Activated CD8-positive, alpha-beta memory T cell treated with anti-CD3 and anti-CD28 coated beads for 4 hours (primary cell): Measurements from ENCODE around the gene UHRF2.
"Not testable (repeated sequence)": the region's sequence is repeated elsewhere in the genome, so short reads cannot be mapped to it uniquely, and the experiment has no call there.

Experiments used
- DNase-seq, 2 donors: peaks; one replicate each; pipeline ENCODE4 v3.0.0-alpha.2; 2020; ENCODE audit warnings: low read depth in 2 of 2

Gene UHRF2

GRCh38 chr9:6428940-6429889, 16.2 kb downstream of the UHRF2 start:
- DNase-seq, result no peak

- DNase-seq, result no peak
These were observed 18.0 kb downstream of the UHRF2 start for GRCh38 chr9:6431038-6431437.

DNA sequence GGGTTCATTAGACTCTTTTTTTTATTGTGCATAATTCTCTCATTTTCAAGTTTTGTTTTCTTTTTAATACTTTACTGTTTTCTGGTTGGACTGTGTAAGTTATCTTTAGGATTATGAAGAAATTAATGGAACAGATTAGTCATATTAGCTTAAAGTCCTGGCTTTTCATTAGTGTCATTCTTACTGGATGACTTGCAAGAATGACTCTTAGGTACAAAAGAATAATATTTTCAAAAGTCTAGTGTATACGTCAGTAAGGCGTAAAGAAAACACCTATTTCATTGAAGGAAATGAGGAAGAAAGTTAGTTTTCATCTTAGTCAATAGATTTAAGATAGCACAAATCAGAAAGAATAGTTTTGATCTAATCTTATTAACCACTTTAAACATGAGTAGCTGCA, 20.4 kb downstream of the UHRF2 start:
- no peak for DNase-seq

GRCh38 chr9:6439051-6439703, 26.2 kb downstream of the UHRF2 start:
- no peak for DNase-seq

- no peak for DNase-seq
These were observed 27.4 kb downstream of the UHRF2 start for GRCh38 chr9:6440405-6440804.

GRCh38 chr9:6441269-6441668, 28.3 kb downstream of the UHRF2 start:
- DNase-seq, result no peak

- DNase-seq, result no peak
These were observed 30.7 kb downstream of the UHRF2 start for GRCh38 chr9:6443661-6444060.

DNA sequence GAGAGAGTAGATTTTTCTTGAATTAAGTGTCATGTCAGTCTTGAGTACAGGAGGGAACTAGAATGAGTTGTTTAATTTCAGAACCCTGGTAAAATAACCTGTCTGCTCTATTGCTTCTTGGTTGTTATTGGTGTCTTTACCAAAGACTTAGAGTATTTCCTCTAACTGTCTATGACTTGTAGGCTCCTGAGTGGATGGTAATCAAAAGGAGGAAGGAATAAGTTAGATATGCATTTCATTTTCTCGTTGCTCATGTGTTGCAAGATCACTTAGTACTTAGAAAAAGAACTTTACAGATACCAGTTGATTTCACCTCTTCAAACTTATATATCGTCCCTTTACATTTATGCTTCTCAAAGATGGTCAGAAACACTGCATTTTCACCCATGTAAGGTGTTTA, 31.1 kb downstream of the UHRF2 start:
- DNase-seq, result no peak

DNA sequence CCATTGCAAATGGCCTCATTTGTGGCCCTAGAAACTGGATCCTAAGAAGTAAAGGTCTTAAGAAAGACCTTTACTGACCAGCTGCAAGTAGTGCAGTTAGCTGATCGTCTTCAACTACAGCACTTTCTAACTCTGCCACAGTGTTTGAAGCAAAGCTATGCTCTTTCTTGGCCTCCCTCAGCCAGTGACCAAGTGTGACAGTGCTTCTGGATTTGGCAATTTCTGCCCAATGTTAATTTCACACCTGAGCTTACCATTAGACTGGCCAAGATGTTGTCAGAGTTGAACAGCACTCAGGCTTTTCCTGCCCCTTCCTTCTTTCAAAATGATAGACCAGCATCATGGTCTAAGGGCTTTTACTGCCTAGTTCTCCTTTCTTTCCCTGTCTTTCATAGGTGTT, 36.1 kb downstream of the UHRF2 start:
- DNase-seq, result no peak

GRCh38 chr9:6449645-6450044, 36.6 kb downstream of the UHRF2 start:
- DNase-seq, result no peak

DNA sequence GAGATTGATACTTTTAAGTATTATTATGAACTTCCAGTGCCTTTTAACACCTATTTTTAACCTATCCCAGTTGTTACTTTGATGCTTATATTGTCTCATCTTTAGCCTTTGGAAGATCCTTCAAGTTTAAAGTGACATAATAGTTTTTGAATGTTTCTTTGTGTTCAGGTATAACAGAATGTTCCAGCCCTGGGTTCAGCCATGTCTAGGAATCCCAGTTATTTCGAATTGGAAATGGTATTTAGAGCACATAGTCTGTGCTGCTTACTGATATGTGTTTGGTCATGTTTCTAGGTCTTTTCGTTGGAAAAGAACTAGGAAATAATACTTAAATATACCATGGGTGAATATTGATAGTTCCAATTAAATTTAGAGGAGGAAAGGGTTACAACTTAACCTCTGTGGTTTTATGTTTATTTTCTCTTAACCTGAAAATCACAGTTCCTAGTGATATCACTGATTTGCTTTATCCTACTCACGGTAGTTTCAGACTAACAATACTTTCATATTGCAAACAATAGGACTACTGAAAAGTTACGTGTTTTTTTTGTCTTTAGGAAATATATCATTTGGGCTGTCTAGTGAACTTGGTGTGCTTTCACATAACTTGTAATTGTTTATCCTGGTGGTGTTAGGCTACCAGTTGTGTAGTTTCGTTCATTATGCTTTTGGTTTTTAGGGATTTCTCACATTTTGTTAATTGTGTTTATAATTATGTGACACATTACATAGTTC, 37.8 kb downstream of the UHRF2 start:
- no peak for DNase-seq

DNA sequence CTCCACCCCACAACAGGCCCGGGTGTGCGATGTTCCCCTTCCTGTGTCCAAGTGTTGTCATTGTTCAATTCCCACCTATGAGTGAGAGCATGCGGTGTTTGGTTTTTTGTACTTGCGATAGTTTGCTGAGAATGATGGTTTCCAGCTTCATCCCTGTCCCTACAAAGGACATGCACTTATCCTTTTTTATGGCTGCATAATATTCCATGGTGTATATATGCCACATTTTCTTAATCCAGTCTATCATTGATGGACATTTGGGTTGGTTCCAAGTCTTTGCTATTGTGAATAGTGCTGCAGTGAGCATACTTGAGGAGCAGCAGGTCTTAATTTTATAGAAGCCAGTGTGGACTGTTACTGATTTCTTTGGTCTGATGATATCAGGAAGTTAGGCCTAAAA, 42.3 kb downstream of the UHRF2 start:
- DNase-seq, result not testable (repeated sequence)

DNA sequence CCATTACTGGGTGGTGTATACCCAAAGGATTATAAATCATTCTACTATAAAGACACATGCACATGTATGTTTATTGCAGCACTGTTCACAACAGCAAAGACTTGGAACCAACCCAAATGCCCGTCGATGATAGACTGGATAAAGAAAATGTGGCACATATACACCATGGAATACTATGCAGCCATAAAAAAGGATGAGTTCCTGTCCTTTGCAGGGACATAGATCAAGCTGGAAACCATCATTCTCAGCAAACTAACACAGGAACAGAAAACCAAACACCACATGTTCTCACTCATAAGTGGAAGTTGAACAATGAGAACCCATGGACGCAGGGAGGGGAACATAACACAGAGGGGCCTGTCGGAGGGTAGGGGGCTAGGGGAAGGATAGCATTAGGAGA, 45.7 kb downstream of the UHRF2 start:
- DNase-seq, result not testable (repeated sequence)

GRCh38 chr9:6459718-6460117, 46.7 kb downstream of the UHRF2 start:
- DNase-seq, result no peak

DNA sequence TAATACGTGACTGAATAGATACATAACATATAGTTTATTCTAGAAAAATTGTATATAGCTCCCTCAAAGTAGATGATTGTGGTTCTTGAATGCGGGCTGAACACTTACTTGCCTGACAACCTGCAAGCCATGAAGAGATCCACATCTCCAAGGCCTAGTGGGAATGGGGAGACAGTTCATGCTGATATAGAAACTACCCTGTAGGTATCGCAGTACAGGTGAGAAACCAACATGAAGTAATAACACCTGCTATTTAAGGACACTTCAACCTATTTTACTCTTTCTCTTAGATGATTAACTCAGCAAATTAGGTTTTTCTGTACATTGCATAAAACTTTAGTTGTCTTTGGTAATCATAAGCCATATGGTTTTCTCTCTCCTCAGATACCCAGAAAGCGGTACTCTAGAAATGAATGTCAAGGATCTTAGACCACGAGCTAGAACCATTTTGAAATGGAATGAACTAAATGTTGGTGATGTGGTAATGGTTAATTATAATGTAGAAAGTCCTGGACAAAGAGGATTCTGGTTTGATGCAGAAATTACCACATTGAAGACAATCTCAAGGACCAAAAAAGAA, 47.3 kb downstream of the UHRF2 start:
- no peak for DNase-seq

- no peak for DNase-seq
These were observed 48.6 kb downstream of the UHRF2 start for GRCh38 chr9:6461619-6462018.

GRCh38 chr9:6467006-6467625, 54.1 kb downstream of the UHRF2 start:
- no peak for DNase-seq

- DNase-seq, result no peak
These were observed 58.3 kb downstream of the UHRF2 start for GRCh38 chr9:6471231-6471850.

- no peak for DNase-seq
These were observed 60.2 kb downstream of the UHRF2 start for GRCh38 chr9:6473151-6473550.

GRCh38 chr9:6479959-6480358, 67.0 kb downstream of the UHRF2 start:
- no peak for DNase-seq

DNA sequence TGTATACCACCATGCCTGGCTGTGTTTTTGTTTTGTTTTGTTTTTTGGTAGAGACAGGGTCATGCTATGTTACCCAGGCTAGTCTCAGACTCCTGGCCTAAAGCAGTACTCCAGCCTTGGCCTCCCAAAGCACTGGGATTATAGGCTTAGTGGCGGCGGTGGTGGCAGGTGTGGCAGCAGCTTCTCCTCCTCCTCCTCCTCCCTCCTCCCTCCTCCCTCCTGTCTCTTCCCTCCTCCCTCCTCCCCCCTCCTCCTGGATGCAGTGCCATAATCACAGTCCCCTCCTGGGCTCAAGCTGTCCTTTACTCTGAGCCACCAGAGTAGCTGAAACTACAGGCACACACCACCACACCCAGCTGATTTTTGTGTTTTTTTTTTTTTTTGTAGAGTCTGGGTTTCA, 71.2 kb downstream of the UHRF2 start:
- no peak for DNase-seq
